IgD-negative memory B cell (primary cell): ENCODE data around the gene CLIP3. TPM values are rescaled to one million over a fixed set of nuclear protein-coding genes. Genes with fewer than 3 reads are reported as not detected.

Source experiments
- H3K27ac Mint-ChIP-seq, 3 donors: one replicate each; pipeline ENCODE4 v1.8.0; 2020 to 2022; ENCODE audit warnings: mild to moderate bottlenecking in 3 of 3, mixed read lengths in 3 of 3, moderate library complexity in 1 of 3
- H3K27me3 Mint-ChIP-seq: one replicate; pipeline ENCODE4 v1.8.0; 2021; ENCODE audit warnings: mixed read lengths
- H3K36me3 Mint-ChIP-seq: one replicate; pipeline ENCODE4 v1.8.0; 2020; ENCODE audit warnings: mild to moderate bottlenecking, mixed read lengths
- H3K4me1 Mint-ChIP-seq, 3 donors: one replicate each; pipeline ENCODE4 v1.8.0; 2020 to 2022; ENCODE audit warnings: mixed read lengths in 3 of 3, mild to moderate bottlenecking in 1 of 3
- H3K4me3 Mint-ChIP-seq, 4 donors: one replicate each; pipeline ENCODE4 v1.8.0; 2020 to 2022; ENCODE audit warnings: mild to moderate bottlenecking in 4 of 4, mixed read lengths in 4 of 4, moderate library complexity in 3 of 4
- H3K9me3 Mint-ChIP-seq, 3 donors: one replicate each; pipeline ENCODE4 v1.8.0; 2020 to 2021; ENCODE audit warnings: mixed read lengths in 3 of 3, mild to moderate bottlenecking in 1 of 3
- polyA plus RNA-seq: library from polyadenylated mRNA; unstranded; fragments of 300-500 nt; fragmentation: Illumina TruSeq; gene quantifications from one replicate; pipeline ENCODE4 v1.2.3, GENCODE V29; 2021

Gene CLIP3
- polyA plus RNA-seq, 1 donor from 2014 or later, result 0.23 TPM

DNA sequence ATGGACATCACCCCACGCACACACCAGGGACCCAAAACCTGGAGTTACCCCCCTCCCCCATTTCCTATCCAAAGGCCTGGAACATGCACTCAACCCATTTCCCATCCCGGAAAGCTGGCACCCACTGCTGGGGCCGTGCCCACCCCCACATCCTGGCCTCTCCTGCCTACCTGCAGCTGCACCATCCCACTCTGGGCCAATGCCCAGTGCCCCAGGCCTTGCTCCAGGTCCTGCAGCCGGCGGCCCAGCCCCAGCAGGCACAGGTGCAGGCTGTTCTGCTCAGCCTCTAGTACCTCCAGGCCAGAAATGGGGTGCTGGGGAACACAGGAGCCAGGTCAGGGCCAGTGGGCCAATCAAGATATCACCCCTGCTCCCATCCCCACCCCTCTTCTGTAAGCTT, 25.7 kb downstream of the CLIP3 start:
- Mint-ChIP-seq H3K36me3 (peaks cover 4% of the 10 kb centered on the region), H3K27me3 (peaks cover 2% of the 10 kb centered on the region), H3K4me3 (no peak overlapping the region), H3K27ac (no peak overlapping the region), H3K9me3 (no peaks in the 10 kb centered on the region), H3K4me1 (peaks cover 4 to 11% (median 5%) of the 10 kb centered on the region in 3 donors)

DNA sequence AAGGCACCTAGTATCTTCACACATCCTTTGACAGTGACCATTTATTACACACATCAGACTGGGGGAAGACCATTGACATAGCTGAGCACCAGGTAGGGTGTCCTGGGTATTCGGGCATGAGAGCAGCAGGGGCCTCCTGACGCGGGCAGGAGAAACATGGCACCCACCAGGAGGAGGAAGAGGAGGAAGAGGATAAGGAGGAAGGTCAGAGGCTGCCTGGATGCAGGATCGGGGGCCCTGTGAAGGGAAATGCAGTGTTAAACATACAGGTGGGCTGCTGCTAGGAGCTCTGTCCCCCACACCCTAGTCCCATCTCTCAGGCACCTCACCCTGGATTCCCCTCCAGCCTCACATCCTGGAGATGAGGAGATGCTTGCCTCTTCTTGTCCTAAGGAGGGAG, 29.4 kb downstream of the CLIP3 start:
- Mint-ChIP-seq H3K27ac (no peak overlapping the region), H3K4me3 (peak overlapping the region in 1 of 4 donors; percentile 52), H3K4me1 (peaks cover 4 to 9% (median 5%) of the 10 kb centered on the region in 3 donors), H3K27me3 (no peaks in the 10 kb centered on the region), H3K9me3 (no peaks in the 10 kb centered on the region), H3K36me3 (peaks cover 4% of the 10 kb centered on the region)

DNA sequence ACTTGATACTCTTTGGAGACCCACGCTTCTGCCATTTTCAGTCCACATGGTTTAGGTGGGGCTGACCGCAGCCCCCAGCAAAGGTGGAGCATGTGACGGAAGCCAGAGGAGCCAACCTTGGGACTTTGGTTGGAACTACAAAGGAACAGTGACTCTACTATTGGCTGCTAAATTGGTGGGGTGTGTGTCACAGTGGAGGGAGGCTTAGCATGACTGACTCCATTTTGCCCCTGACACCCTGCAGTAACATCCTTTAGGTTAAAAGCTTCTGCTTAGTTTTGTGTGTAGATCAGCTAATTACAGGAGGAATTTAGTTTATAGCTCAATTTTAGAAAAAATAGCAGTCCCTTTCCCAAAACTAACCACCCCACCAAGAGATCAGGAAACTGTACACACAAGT, 31.1 kb downstream of the CLIP3 start:
- Mint-ChIP-seq H3K4me1 (peaks cover 4 to 16% (median 12%) of the 10 kb centered on the region in 3 donors), H3K9me3 (no peaks in the 10 kb centered on the region), H3K27ac (no peak overlapping the region), H3K27me3 (no peaks in the 10 kb centered on the region), H3K4me3 (no peak overlapping the region), H3K36me3 (peaks cover 4% of the 10 kb centered on the region)

DNA sequence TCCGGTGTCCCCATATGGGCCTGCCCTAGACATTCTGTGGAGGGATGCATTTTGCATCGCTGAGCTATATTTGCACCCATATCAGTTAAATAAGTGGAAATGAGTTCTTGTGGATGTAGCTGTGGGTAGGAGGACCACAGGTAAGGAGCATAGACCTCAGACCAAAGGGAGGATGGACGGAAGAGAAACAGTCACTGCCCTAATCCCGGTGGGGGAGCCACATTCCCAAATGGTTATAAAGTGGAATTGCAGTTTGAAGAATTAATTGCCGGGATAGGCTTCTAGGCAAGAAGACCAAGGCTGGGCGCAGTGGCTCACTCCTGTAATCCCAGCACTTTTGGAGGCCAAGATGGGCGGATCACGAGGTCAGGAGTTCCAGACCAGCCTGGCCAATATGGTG, 35.9 kb downstream of the CLIP3 start:
- Mint-ChIP-seq H3K4me1 (peaks cover 15 to 26% (median 22%) of the 10 kb centered on the region in 3 donors), H3K9me3 (no peaks in the 10 kb centered on the region)

DNA sequence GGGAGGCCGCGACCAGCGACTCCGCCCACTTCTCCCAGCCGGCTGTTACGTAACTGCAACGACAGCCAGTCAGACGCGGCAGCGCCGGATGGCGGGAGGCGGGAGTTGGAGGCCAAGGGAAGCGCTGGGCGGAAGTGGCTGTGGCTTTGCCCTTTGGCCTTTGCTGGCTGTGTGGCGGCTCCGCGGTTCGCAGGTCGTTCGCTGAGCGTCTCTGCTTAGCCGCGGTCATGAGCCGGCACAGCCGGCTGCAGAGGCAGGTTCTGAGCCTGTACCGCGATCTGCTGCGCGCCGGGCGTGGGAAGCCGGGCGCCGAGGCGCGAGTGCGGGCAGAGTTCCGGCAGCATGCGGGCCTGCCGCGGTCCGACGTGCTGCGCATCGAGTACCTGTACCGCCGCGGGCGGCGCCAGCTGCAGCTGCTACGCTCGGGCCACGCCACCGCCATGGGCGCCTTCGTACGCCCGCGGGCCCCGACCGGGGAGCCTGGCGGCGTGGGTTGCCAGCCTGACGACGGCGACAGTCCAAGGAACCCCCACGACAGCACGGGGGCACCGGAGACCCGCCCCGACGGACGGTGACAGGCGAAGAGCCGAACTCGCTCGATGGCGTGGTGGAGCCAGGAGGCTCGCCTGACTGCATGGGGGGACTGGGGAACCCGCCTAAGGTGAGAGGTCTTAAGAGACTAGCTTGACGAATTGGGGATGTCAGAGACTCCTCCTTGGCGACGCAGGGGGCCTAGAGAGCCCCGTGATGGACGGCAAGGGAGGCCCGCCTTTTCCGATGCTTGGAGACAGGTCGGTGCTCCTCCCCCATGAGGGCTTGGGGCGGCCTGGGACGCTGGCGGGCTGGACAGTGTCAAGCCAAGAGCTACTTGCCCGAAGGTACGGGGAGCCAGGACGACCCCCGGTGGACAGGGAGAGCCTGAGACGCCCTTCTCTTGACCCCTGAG, 37.4 kb downstream of the CLIP3 start, which contains the start of gene SDHAF1:
SDHAF1 (plus strand) TSS at position 141 of the 946 bp plus-strand sequence; CDS start at position 228, 87 bp downstream.
- peaks cover 10 to 24% (median 21%) of the 10 kb centered on the region in 3 donors for H3K4me1 Mint-ChIP-seq

More for the DNA sequence above, 35.9 kb downstream of the CLIP3 start:
- H3K36me3 Mint-ChIP-seq, result peaks cover 2% of the 10 kb centered on the region
- peak overlapping the region in 3 of 4 donors; percentile 92 to 95 (median 93) for H3K4me3 Mint-ChIP-seq
- H3K27me3 Mint-ChIP-seq, result no peaks in the 10 kb centered on the region
- peak overlapping the region in 1 of 3 donors; percentile 57 for H3K27ac Mint-ChIP-seq

DNA sequence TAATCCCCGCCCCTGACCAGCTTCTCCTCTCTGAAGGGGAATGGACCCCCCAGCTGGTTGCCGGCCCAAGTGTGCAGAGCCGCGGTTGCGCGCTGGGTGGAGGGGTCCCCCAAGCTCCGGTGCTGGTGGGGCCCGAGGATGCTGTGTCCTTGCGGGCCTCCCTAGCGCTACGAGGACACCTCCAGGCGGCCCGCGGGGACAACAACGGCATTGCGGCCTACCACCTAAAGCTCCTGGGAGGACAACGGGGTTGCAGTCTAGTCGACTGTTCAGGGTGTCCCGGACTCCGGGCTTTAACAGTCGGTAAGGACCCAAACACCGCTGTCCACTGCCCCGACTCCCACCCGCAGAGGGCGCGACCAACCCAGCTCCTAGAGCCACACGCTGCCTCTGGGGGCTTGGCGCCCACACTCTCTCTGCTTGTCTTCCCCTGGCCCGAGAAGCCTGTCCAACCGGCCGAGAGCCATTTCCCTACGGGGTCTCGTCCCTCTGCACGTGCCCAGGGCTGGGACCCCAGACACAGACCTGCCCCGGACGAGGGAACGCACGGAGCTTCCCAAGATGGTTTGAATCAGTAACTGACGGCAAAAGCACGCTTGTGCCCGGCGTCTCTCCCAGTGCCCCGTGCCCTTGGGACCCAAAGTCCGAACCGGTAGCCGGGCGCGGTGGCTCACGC, 38.6 kb downstream of the CLIP3 start:
- Mint-ChIP-seq H3K27ac (peak overlapping the region in 2 of 3 donors; percentile 62 to 96), H3K27me3 (no peaks in the 10 kb centered on the region), H3K36me3 (peaks cover 2% of the 10 kb centered on the region), H3K4me1 (peaks cover 10 to 21% (median 18%) of the 10 kb centered on the region in 3 donors), H3K9me3 (no peaks in the 10 kb centered on the region), H3K4me3 (peak overlapping the region; percentile 82 to 95 (median 90))

More for the DNA sequence above, 37.4 kb downstream of the CLIP3 start, which contains the start of gene SDHAF1:
- Mint-ChIP-seq H3K36me3 (peaks cover 2% of the 10 kb centered on the region), H3K27me3 (no peaks in the 10 kb centered on the region), H3K4me3 (peak within 1 kb of the TSS; percentile 91 to 99 (median 97)), H3K27ac (peak within 1 kb of the TSS; percentile 83 to 96 (median 94)), H3K9me3 (no peaks in the 10 kb centered on the region)

DNA sequence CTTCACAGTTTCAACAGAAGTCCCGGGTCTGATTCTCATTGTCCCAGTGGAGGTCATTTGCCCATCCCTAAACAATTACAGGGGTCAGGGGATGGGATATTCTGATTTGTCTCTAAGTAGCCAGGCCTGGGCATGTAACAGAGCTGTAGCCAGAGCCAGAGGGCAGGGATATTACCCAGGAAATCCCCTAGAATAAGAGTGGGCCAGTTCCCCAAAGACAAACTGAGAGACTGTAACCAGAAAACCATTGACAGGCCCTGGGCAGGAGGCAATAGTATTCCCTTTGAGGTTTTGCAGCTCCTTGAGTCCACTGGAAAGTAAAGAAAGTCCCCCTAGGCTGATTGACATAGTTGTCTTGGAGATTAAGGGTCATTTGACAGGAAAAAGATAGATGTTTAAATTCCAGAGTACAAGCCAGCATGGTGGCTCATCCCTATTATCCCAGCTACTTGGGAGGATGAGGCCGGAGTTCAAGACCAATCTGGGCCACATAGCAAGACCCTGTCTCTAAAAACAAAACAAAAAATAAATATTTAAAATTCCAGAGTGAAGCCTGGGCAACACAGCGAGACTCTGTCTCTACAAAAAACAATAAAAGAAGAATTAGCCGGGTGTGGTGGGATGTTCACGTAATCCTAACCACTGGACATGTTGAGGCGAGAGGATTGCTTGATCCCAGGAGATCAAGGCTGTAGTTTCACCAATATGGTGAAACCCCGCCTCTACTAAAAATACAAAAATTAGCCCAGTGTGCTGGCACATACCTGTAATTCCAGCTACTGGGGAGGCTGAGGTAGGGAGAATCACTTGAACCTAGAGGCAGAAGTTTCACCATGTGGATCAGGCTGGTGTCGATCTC, 39.5 kb downstream of the CLIP3 start:
- H3K4me3 Mint-ChIP-seq, result peak overlapping the region in 2 of 4 donors; percentile 21 to 95

DNA sequence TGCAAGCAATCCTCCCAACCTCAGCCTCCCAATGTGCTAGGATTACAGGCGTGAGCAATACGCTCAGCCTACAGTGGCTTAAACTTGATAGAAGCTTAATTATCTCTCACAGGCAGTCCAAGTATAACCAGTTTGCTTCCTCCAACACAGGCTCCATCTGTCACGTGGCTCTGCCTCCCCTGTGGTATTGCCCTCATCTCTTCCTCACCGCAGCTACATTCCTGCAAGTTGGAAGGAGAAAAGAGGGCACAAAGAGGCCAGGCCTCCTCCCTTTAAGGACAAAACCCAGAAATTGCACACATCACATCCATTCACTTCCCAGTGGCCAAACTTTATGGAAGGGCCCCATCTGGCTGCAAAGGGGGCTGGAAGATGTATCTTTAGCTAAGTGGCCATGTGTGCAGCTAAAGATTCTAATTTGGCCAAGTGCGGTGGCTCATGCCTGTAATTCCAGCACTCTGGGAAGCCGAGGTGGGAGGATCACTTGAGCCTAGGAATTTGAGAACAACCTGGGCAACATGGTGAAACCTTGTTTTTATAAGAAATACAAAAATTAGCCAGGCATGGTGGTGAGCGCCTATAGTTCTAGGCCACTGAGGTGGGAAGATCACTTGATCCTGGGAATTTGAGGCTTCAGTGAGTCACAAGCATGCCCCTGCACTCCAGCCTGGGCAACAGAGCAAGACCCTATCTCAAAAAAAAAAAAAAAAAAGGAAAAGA, 40.8 kb downstream of the CLIP3 start:
- Mint-ChIP-seq H3K4me1 (peaks cover 10 to 16% (median 15%) of the 10 kb centered on the region in 3 donors), H3K4me3 (peak overlapping the region in 2 of 4 donors; percentile 41 to 95), H3K36me3 (peaks cover 2% of the 10 kb centered on the region), H3K9me3 (no peaks in the 10 kb centered on the region), H3K27me3 (no peaks in the 10 kb centered on the region), H3K27ac (peak overlapping the region in 1 of 3 donors; percentile 78)

More for the DNA sequence above, 39.5 kb downstream of the CLIP3 start:
- Mint-ChIP-seq H3K27ac (no peak overlapping the region), H3K27me3 (no peaks in the 10 kb centered on the region), H3K4me1 (peaks cover 10 to 21% (median 18%) of the 10 kb centered on the region in 3 donors), H3K9me3 (no peaks in the 10 kb centered on the region), H3K36me3 (peaks cover 2% of the 10 kb centered on the region)

DNA sequence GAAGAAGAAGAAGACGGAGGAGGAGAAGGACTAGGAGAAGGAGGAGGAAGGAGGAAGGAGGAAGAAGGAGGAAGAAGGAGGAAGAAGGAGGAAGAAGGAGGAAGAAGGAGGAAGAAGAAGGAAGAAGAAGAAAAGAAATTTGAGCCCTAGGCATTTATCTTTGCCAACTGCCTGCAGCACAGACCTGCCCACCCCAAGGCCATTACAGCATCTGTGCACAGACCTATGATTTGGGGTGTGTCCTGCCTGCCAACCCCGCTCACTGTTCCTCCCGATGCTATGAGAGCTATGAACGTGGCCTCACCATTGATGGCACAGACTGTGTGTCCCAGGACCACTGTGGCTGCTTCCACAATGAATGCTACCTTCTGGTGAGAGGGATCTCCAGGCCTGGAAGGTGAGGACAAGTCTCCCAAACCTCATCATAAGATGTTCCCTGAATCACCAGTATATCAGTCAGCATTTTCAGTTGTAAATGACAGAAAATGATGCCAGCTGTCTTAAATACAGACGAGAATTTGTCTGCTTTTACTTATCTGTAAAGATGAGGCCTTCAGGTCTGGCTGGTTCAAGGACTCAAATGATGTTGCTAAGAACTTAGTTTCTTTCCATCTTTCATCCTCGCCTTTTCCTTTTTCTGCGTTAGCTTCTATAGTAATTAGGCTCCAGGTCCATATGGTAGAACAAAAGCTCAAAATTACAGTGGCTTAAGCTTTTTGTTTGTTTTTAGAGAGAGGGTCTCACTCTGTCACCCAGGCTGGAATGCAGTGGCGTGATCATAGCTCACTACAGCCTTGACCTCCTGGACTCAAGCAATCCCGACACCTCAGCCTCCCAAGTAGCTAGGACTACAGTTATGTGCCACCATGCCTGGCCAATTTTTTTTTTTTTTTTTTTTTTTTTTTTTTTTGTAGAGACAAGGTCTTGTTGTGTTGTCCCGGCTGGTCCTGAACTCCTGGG, 41.6 kb downstream of the CLIP3 start:
- Mint-ChIP-seq H3K4me3 (peak overlapping the region in 1 of 4 donors; percentile 95), H3K4me1 (peaks cover 8 to 10% (median 9%) of the 10 kb centered on the region in 3 donors), H3K27me3 (no peaks in the 10 kb centered on the region), H3K36me3 (peaks cover 2% of the 10 kb centered on the region), H3K27ac (peak overlapping the region in 1 of 3 donors; percentile 57), H3K9me3 (no peaks in the 10 kb centered on the region)

DNA sequence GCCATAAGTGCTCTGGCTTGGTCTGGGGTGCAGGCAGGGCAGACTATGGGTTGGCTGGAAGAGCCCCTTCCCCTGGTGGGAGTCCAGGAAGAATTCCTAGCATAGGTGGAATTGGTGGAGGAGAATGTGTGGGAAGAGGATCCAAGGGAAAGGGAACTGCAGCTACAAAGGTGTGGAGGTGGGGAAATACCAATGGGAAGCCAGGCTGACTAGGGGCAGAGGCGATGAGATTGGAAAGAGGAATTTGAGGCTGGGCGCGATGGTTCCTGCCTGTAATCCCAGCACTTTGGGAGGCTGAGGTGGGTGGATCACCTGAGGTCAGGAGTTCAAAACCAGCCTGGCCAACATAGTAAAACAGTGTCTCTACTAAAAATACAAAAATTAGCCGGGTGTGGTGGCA, 42.5 kb downstream of the CLIP3 start:
- Mint-ChIP-seq H3K36me3 (peaks cover 2% of the 10 kb centered on the region), H3K27me3 (peaks cover 3% of the 10 kb centered on the region), H3K4me3 (peak overlapping the region in 1 of 4 donors; percentile 47), H3K9me3 (no peaks in the 10 kb centered on the region), H3K4me1 (peaks cover 4 to 6% (median 5%) of the 10 kb centered on the region in 3 donors), H3K27ac (no peak overlapping the region)

DNA sequence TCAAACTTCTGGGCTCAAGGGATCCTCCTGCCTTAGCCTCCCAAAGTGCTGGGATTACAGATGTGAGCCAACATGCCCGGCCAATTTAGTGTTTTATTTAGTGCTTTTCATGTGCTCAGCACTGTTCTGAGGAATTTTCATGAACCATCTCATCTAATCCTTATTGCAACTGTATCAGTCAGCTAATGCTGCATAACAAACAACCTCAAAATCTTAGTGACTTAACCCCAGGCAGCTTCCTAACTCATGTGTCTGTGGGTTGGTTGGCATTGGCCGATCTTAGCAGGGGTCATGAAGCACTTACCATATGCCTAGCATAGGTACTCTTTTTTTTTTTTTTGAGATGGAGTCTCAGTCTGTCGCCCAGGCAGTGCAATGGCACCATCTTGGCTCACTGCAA, 43.8 kb downstream of the CLIP3 start:
- H3K4me1 Mint-ChIP-seq, result peaks cover 0 to 3% (median 0%) of the 10 kb centered on the region in 3 donors
- no peaks in the 10 kb centered on the region for H3K36me3 Mint-ChIP-seq
- no peak overlapping the region for H3K27ac Mint-ChIP-seq
- peaks cover 12% of the 10 kb centered on the region for H3K27me3 Mint-ChIP-seq
- H3K9me3 Mint-ChIP-seq, result no peaks in the 10 kb centered on the region
- peak overlapping the region in 2 of 4 donors; percentile 41 to 75 for H3K4me3 Mint-ChIP-seq

DNA sequence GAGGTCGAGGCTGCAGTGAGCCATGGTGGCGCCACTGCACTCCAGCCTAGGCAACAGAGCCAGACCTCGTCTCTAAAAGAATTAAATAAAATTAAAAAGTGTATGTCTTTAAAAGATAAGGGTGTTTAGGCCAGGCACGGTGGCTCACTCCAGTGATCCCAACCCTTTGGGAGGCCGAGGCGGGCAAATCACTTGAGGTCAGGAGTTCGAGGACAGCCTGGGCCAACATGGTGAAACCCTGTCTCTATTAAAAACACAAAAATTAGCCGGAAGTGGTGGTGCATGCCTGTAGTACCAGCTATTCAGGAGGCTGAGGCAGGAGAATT, 45.1 kb downstream of the CLIP3 start:
- no peaks in the 10 kb centered on the region for H3K9me3 Mint-ChIP-seq
- H3K27ac Mint-ChIP-seq, result no peak overlapping the region
- H3K4me3 Mint-ChIP-seq, result peak overlapping the region; percentile 75 to 96 (median 92)
- H3K4me1 Mint-ChIP-seq, result peaks cover 0 to 3% (median 0%) of the 10 kb centered on the region in 3 donors
- H3K27me3 Mint-ChIP-seq, result peaks cover 13% of the 10 kb centered on the region
- no peaks in the 10 kb centered on the region for H3K36me3 Mint-ChIP-seq
